CD4-positive, alpha-beta T cell treated with Interleukin-1 beta for 1 hour (primary cell): ENCODE data around the gene COX7B.

Source experiments
- DNase-seq, 2 donors: peaks; one replicate each; pipeline ENCODE4 v3.0.0-alpha.2; 2020 to 2022

Gene COX7B

DNA sequence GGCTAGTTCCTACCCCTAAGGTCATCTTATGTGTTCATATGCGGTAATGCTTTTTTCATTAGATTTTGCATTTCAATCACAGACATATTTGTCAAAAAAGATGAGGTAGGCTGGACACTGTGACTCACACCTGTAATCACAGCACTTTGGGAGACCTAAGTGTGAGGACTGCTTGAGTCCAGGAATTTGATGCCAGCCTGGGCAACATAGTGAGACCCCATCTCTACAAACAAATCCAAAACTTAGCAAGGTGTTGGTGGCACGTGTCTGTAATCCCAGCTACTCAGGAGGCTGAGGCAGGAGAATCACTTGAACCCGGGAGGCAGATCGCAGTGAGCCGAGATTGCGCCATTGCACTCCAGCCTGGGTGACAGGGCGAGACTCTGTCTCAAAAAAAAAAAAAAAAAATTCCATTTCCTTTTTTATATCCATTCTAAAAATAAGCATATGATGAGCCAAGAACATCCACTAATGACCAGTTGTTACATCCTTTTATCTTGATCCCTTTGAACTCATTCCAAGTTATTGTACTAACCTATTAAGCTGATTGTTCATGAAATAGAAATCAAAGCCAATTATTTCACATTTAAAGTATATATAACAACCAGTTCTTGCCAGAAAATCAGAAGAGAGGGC is 46.8 kb downstream of the COX7B start:
- no peak for DNase-seq

DNA sequence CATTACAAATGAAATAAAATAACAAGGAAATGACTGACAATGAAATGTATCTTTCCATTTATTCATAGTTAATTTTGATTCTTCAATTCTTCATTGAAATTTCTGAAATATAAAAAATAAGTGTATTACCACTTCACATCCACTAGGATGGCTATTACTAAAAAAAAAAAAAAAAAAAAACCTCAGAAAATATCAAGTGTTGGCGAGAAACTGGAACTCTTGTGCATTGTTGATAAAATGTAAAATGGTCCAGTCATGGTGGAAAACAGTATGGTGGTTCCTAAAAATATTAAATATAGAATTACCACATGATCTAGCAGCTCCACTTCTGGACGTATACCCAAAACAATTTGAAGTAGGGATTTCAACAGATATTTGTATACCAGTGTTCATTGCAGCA is 47.3 kb downstream of the COX7B start:
- DNase-seq = no peak

DNA sequence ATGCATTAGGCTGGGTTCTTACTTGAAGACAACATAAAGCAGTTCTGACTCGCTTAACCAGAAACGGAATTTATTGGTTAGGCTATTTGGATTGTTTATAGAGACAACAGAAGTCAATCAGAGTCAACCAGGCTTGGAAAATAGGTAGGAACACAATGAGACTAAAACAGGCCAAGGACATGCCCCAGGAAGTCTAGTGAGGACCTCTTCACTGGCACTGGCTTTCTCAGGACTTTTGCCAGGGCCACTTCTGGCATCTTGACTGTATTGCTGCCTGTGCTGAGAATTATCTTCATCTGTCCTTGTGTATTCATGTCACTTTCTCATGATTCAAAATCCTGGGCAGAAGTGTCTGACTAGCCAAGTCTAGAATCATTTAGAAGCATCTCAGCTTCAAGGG is 50.6 kb downstream of the COX7B start:
- DNase-seq = no peak

DNA sequence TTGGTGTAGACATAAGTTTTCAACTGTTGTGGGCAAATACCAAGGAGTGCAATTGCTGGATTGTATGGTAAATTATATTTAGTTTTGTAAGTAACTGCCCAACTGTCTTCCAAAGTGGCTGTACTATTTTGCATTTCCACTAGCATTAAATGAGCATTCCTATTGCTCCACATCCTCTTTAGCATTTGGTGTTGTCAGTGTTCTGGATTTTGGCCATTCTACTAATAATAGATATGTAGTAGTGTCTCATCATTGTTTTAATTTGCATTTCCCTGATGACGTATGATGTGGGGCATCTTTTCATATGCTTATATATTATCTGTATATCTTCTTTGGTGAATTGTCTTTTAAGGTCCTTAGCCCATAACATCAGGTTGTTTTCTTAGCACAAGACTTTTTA is 52.9 kb downstream of the COX7B start:
- no peak for DNase-seq

DNA sequence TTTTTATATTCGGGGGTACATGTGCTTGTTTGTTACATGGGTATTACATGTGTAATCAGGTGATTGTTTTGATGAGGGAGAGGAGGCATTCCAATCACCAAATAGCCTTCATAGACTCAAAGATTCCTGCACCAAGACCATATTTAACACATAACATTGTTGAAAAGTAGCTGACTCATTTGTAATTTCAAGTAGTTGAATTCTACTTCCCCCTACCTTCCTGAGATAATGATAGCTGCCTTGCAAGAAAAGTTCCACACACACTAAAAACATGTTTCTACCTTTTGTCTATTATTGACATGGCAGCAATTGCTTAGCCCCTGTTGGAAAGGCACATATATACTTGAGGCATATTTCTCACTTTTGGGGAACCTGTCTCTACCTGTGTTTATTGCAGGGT is 54.0 kb downstream of the COX7B start:
- no peak for DNase-seq

DNA sequence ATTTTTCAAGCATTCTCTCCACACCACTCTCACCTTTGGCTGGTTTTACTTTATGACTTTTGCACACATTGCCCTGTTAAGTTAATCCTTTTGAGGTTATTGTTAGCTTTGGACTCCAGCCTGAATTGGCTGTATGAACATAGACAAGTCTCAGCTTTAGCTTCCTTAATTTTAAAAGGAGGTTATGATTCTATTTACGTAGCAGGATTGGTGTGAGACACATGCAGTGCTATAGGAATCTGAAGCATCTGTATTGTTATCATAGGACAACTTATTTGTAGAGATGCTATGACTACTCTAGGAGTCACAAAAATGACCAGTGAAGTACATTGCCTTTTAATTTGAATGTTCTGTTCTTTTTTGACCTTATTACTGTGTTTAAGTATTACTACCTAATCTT is 54.4 kb downstream of the COX7B start:
- DNase-seq = no peak
